GM18951 (cell line): ENCODE results near the gene AK9.
"Not testable (repeated sequence)": the region's sequence is repeated elsewhere in the genome, so short reads cannot be mapped to it uniquely, and the experiment has no call there.

ENCODE experiments used
- POLR2A ChIP-seq: IDR thresholded peaks from 4 replicates; pipeline ENCODE4 v1.6.1; 2011; ENCODE audit warnings: mild to moderate bottlenecking; ENCODE audit not compliant: insufficient read length, insufficient read depth; ENCODE audit errors: extremely low read depth
- in situ Hi-C: fragments of 300-500 bp; cut with MboI; formaldehyde crosslinking; loops from one replicate; pipeline ENCODE4 v1.12.0; 2022; ENCODE audit warnings: low sequenced_read_pairs, mixed read lengths, inconsistent platforms; ENCODE audit not compliant: unreplicated experiment

Gene AK9

GRCh38 chr6:109632405-109632804, 58.6 kb downstream of the AK9 start:
- no peak for TF ChIP-seq POLR2A
- in situ Hi-C loops: no loop called here

GRCh38 chr6:109631403-109631802, 59.6 kb downstream of the AK9 start:
- no peak for TF ChIP-seq POLR2A
- in situ Hi-C loops: no loop called here

GRCh38 chr6:109628158-109629000, 62.6 kb downstream of the AK9 start:
- in situ Hi-C loops: no loop called here
- TF ChIP-seq POLR2A: no peak

- in situ Hi-C loops: no loop called here
Measured at GRCh38 chr6:109626311-109626710, 64.7 kb downstream of the AK9 start.

GRCh38 chr6:109625199-109625598, 65.8 kb downstream of the AK9 start:
- in situ Hi-C loops: no loop called here

More at GRCh38 chr6:109626311-109626710, 64.7 kb downstream of the AK9 start:
- TF ChIP-seq POLR2A: no peak

GRCh38 chr6:109623288-109623687, 67.7 kb downstream of the AK9 start:
- in situ Hi-C loops: no loop called here
- TF ChIP-seq POLR2A: no peak

More at GRCh38 chr6:109625199-109625598, 65.8 kb downstream of the AK9 start:
- no peak for TF ChIP-seq POLR2A

- no peak for TF ChIP-seq POLR2A
- in situ Hi-C loops: no loop called here
Measured at GRCh38 chr6:109612268-109612667, 78.7 kb downstream of the AK9 start.

- no peak for TF ChIP-seq POLR2A
- in situ Hi-C loops: no loop called here
Measured at GRCh38 chr6:109611502-109611901, 79.5 kb downstream of the AK9 start.

- in situ Hi-C loops: no loop called here
- no peak for TF ChIP-seq POLR2A
Measured at GRCh38 chr6:109610590-109610989, 80.4 kb downstream of the AK9 start.

GRCh38 chr6:109609737-109610136, 81.3 kb downstream of the AK9 start:
- TF ChIP-seq POLR2A: no peak
- in situ Hi-C loops: no loop called here

- in situ Hi-C loops: no loop called here
- TF ChIP-seq POLR2A: no peak
Measured at GRCh38 chr6:109606359-109606758, 84.6 kb downstream of the AK9 start.

GRCh38 chr6:109595998-109596397, 95.0 kb downstream of the AK9 start:
- no peak for TF ChIP-seq POLR2A
- in situ Hi-C loops: no loop called here

- no peak for TF ChIP-seq POLR2A
- in situ Hi-C loops: no loop called here
Measured at GRCh38 chr6:109580519-109580918, 110.5 kb downstream of the AK9 start.

GRCh38 chr6:109579361-109579760, 111.6 kb downstream of the AK9 start:
- in situ Hi-C loops: no loop called here
- TF ChIP-seq POLR2A: no peak

- in situ Hi-C loops: not testable (repeated sequence)
Measured at GRCh38 chr6:109569901-109570300, 121.1 kb downstream of the AK9 start.
